ENCODE measurements around the gene TNFRSF8. TPM values are rescaled to one million over a fixed set of nuclear protein-coding genes. Genes with fewer than 3 reads are reported as not detected.

TNFRSF8 gene
- total RNA-seq, 1 experiment from 2014 or later: not detected

GRCh38 chr1:12085643-12086260 is 22.6 kb downstream of the TNFRSF8 start:
- Histone ChIP-seq H3K36me3 (ENCODE audit: insufficient read depth, low read length, poor library complexity, severe bottlenecking) (no peaks in the 10 kb centered on the region), H3K4me1 (ENCODE audit: insufficient read depth, low read length, poor library complexity, severe bottlenecking) (no peaks in the 10 kb centered on the region), H3K4me3 (ENCODE audit: low read depth, low read length, poor library complexity, severe bottlenecking) (no peak overlapping the region), H3K27me3 (replicated peaks; ENCODE audit: insufficient read depth, low read depth, low read length, poor library complexity) (no peaks in the 10 kb centered on the region), H3K9me3 (ENCODE audit: low read depth, low read length, poor library complexity, severe bottlenecking) (no peaks in the 10 kb centered on the region), H3K27ac (ENCODE audit: low read depth, low read length, poor library complexity, severe bottlenecking) (no peak overlapping the region)
- no peak for DNase-seq (ENCODE audit: low spot score)
- intact Hi-C loops (cut with micrococcal nuclease; ENCODE audit: unreplicated experiment): no loop called here
- ChIA-PET POLR2A (ENCODE audit: low non-redundant PET) (no interaction called here), CTCF (no interaction called here)
- TF ChIP-seq CTCF (conservative IDR thresholded peaks at IDR 0.05; ENCODE audit: low read depth, low read length) (no peak), EZH2 (IDR thresholded peaks at IDR 0.05; ENCODE audit: borderline replicate concordance, low read depth, low read length, poor library complexity, severe bottlenecking) (no peak)
- BruUV-seq (replicated peaks): no TSS peak

- Histone ChIP-seq H3K9me3 (ENCODE audit: low read depth, low read length, poor library complexity, severe bottlenecking) (no peaks in the 10 kb centered on the region), H3K27ac (ENCODE audit: low read depth, low read length, poor library complexity, severe bottlenecking) (no peak overlapping the region), H3K4me3 (ENCODE audit: low read depth, low read length, poor library complexity, severe bottlenecking) (no peak overlapping the region), H3K4me1 (ENCODE audit: insufficient read depth, low read length, poor library complexity, severe bottlenecking) (no peaks in the 10 kb centered on the region), H3K36me3 (ENCODE audit: insufficient read depth, low read length, poor library complexity, severe bottlenecking) (no peaks in the 10 kb centered on the region), H3K27me3 (replicated peaks; ENCODE audit: insufficient read depth, low read depth, low read length, poor library complexity) (no peaks in the 10 kb centered on the region)
- TF ChIP-seq EZH2 (IDR thresholded peaks at IDR 0.05; ENCODE audit: borderline replicate concordance, low read depth, low read length, poor library complexity, severe bottlenecking): no peak
- TF ChIP-seq CTCF (conservative IDR thresholded peaks at IDR 0.05; ENCODE audit: low read depth, low read length): no peak
- no peak for DNase-seq (ENCODE audit: low spot score)
- ChIA-PET POLR2A (ENCODE audit: low non-redundant PET) (no interaction called here), CTCF (no interaction called here)
- intact Hi-C loops (cut with micrococcal nuclease; ENCODE audit: unreplicated experiment): no loop called here
- no TSS peak for BruUV-seq (replicated peaks)
Observed at GRCh38 chr1:12087797-12088314, 24.8 kb downstream of the TNFRSF8 start.

GRCh38 chr1:12088607-12089006 is 25.5 kb downstream of the TNFRSF8 start:
- ChIA-PET CTCF (interaction anchor here (0.6 kb wide), 1 partner anchor 12 kb away, joined by 6 read pairs; no protein-coding TSS in a partner anchor), POLR2A (ENCODE audit: low non-redundant PET) (no interaction called here)
- Histone ChIP-seq H3K36me3 (ENCODE audit: insufficient read depth, low read length, poor library complexity, severe bottlenecking) (no peaks in the 10 kb centered on the region), H3K4me1 (ENCODE audit: insufficient read depth, low read length, poor library complexity, severe bottlenecking) (no peaks in the 10 kb centered on the region), H3K27me3 (replicated peaks; ENCODE audit: insufficient read depth, low read depth, low read length, poor library complexity) (no peaks in the 10 kb centered on the region), H3K4me3 (ENCODE audit: low read depth, low read length, poor library complexity, severe bottlenecking) (no peak overlapping the region), H3K9me3 (ENCODE audit: low read depth, low read length, poor library complexity, severe bottlenecking) (no peaks in the 10 kb centered on the region), H3K27ac (ENCODE audit: low read depth, low read length, poor library complexity, severe bottlenecking) (no peak overlapping the region)
- intact Hi-C loops (cut with micrococcal nuclease; ENCODE audit: unreplicated experiment): no loop called here
- BruUV-seq (replicated peaks): no TSS peak
- DNase-seq (ENCODE audit: low spot score): no peak
- TF ChIP-seq EZH2 (IDR thresholded peaks at IDR 0.05; ENCODE audit: borderline replicate concordance, low read depth, low read length, poor library complexity, severe bottlenecking): no peak
- TF ChIP-seq CTCF (conservative IDR thresholded peaks at IDR 0.05; ENCODE audit: low read depth, low read length): no peak
